CD4-positive, alpha-beta T cell treated with Interleukin-17A for 1 hour (primary cell): Measurements from ENCODE around the gene MLYCD.

Experiments
- DNase-seq: peaks from one replicate; pipeline ENCODE4 v3.0.0-alpha.2; 2020

MLYCD gene

DNA sequence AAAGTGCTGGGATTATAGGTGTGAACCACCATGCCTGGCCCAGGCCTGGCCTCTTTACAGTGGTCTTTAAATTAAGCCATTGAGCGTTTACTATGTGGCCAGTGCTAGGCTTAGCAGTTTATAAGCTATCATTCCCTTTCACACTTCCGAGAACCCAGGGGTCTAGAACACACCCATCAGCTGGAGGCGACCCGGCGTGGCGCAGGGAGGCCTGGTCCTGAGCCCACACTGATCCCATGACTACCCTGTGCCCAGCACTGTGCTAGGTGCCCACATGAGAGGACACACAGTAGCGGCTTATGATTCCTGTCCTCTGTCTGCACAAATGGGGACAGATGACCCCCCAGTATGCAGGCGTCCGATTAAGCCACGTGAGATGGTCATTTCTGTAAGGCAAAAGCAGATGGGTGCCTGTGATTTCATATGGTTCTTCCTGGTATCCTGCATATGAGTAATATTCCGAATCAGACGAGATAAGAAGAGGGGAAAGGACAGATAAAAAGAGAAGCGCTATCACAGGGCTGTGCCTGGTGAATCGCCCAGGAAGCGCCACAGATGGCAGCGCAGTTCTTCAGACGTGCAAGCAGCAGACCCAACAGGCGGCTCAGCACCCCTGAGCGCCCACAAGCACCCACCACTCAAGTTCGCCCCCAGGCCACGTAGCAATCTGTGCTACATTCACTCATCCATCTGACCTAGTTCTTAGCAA lies 59.4 kb downstream of the MLYCD start:
- DNase-seq: no peak

DNA sequence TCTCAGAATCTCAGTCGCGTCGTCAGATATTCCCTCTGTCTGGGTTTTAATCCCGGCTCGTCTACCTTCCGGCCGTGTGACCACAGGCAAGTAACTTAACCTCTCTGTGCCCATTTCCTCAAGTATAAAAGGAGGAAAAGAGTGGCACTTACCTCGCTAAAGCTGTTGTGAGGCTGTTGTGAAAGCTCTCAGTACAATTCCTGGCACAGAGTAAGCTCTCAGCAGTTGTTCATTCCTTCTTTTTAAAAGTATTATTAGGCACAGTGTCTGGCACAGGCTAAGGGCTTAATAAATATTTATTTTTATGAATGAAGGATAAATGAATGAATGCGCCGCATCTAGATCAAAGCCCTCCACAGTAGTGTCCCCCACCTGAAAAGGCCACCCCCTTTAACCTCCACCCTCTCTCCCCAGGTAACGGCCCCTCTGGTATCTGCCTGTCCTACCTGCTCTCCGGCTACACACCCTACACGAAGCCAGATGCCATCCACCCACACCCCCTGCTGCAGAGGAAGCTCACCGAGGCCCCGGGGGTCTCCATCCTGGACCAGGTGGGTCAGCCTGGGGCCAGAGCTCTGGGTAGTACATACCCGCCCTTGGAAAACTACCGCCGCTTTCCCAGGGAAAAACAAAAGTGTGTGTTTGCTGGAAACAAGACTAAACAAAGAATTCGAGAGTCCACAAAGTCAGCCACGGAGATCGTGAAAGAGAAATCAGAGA lies 60.1 kb downstream of the MLYCD start:
- no peak for DNase-seq

DNA sequence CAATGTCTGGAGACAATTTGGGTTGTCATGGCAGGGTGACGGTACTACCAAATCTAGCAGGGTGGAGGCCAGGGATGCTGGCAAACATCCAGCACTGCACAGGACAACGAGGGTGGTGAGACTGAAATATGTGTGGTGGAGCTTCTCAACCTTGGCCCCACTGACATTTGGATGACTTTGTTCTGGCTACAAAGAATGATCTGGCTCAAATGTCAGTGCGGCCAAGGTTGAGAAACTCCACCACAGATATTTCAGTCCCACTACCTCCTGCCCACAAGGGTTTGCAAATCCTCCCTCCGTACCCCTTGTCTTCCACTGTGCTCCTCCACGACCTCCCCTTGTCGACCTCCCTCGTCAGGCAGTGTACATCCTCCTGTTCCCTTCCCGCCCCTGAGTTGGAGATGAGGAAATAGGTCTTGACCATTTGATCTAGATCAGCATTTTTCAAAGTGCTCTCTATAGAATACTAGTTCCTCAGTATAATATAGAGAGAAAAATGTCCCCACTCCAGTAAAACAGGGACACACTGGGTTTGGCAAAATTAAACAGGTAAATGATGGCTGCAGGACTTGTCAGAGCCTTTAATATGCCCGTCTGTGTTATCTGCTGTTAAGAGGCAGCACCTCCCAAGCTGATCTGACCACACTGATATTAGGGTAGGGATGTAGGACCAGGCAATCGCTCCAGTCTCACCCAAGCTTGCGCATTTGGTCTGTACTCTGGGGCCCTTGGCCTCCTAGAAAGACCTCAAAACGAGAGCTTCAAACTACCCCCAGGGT lies 60.9 kb downstream of the MLYCD start:
- DNase-seq: no peak

DNA sequence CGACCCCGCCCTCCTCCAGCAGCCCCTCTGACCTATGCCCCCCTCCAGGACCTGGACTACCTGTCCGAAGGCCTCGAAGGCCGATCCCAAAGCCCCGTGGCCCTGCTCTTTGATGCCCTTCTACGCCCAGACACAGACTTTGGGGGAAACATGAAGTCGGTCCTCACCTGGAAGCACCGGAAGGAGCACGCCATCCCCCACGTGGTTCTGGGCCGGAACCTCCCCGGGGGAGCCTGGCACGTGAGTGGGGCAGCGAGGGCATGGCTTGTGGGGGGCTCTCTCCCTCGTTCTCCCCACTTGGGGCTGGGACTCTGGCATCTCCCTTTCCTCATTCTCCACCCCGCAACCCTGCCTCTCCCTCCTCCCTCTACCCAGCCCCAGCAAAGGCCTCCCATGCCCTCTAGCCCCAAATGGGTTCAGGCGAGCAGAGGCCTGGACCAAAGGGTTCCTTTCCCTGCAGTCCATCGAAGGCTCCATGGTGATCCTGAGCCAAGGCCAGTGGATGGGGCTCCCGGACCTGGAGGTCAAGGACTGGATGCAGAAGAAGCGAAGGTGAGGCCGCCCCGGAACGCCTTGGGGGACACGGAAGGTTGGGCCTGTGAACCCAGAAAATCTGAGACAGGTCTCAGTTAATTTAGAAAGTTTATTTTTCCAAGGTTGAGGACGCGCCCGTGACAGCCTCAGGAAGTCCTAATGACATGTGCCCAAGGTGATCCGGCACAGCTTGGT lies 61.8 kb downstream of the MLYCD start:
- DNase-seq: no peak

DNA sequence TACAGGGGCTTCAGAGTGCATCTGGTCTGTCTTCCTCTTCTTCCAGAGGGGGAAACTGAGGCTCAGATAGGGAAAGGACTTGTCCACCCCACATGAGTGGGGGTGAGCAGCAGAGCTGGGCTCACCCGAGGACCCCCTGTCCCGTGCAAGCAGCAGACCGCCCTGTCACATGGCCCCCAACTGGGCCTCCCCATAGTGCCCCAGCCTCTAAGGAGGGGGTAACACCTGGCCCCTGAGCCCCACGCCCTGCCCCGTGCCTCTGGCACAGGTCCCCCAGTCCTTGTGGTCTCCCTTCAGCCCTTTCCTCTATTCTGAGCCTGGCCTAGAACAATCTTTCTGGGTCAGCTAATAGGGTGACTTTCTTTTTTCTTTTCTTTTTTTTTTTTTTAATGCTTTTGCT lies 62.7 kb downstream of the MLYCD start:
- no peak for DNase-seq

DNA sequence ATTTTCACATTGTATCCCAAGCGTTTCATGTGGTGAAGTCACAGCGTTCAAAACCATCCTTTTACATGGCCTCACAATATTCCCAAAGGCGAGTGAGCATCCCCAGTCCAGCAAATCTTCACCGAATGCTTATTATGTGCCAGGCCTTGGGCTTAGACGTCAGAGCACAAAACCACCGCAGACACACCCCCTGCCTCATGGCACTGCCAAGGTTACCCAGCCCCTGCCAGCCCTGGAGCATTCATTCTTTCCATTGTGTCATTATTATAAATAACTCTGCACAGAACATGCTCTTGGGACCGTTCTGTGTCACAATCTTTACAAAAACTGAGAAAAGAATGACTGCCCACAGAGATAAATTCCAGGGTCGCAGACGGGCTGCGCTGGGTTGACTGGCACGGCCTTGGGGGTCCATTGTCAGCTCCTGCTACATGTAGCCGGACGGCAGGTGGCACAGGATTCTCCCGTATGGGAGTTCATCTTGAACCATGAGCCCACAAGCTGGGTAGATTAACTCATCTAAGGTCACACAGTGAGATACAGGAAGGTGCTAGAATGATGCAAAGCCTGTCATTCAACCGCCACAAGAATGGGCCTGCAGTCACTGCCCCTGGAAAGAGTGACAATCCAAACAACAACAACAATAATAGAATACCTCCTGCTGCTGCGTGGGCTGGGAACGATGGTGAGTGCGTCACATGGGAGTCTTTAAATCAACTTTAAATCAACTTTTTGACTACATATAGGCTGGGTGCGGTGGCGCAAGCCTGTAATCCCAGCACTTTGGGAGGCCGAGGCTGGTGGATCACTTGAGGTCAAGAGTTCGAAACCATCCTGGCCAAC lies 64.6 kb downstream of the MLYCD start:
- DNase-seq: no peak

DNA sequence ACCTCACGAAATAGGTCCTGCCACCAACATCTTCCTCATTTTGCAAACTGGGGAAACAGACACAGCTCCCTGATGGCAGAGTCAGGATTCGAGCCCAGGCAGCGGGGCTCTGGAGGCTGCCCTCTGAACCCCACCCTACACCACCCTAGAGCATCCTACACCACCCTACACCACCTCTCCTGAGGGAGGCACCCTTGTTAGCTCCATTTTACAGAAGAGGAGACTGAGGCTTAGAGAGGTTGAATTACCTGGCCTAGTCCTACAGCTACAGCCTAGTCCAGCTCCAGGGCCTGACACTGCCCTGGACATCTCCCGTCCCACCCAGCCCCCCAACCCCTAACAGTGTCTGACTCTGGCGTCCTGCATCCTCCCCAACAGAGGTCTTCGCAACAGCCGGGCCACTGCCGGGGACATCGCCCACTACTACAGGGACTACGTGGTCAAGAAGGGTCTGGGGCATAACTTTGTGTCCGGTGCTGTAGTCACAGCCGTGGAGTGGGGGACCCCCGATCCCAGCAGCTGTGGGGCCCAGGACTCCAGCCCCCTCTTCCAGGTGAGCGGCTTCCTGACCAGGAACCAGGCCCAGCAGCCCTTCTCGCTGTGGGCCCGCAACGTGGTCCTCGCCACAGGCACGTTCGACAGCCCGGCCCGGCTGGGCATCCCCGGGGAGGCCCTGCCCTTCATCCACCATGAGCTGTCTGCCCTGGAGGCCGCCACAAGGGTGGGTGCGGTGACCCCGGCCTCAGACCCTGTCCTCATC lies 65.9 kb downstream of the MLYCD start:
- DNase-seq: no peak

DNA sequence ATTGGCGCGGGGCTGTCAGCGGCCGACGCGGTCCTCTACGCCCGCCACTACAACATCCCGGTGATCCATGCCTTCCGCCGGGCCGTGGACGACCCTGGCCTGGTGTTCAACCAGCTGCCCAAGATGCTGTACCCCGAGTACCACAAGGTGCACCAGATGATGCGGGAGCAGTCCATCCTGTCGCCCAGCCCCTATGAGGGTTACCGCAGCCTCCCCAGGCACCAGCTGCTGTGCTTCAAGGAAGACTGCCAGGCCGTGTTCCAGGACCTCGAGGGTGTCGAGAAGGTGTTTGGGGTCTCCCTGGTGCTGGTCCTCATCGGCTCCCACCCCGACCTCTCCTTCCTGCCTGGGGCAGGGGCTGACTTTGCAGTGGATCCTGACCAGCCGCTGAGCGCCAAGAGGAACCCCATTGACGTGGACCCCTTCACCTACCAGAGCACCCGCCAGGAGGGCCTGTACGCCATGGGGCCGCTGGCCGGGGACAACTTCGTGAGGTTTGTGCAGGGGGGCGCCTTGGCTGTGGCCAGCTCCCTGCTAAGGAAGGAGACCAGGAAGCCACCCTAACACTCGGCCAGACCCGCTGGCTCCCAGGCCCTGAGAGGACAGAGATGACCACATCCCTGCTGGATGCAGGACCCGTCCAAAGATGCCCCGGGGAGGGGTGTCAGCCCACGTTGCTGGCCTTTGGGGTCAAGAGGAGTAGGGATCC lies 66.7 kb downstream of the MLYCD start:
- DNase-seq: no peak

DNA sequence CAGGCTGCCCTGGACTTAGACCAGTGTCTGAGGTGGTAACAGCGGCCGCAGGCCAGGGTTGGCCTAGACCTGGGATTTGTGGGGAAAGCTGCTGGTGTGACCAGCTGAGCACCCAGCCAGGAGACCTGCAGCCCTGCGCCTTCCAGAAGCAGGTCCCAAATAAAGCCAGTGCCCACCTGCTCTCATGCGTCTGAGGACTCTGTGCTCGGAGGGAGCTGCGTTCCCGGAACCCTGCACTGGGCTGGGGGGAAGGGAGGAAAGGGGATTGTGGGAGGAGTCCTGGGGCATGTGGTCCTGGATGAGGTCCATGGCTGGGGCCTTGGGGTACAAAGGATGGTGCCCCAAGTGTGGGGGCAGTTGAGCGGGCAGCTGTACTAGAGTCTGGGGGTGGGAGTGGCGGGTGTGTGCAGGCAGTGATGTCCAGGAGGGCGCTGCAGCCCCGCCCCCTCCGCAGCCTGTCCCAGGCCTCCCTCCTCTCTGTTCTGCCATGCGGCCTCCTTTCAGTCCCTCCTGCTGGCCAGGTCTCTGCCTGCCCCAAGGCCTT lies 67.3 kb downstream of the MLYCD start:
- DNase-seq: no peak

DNA sequence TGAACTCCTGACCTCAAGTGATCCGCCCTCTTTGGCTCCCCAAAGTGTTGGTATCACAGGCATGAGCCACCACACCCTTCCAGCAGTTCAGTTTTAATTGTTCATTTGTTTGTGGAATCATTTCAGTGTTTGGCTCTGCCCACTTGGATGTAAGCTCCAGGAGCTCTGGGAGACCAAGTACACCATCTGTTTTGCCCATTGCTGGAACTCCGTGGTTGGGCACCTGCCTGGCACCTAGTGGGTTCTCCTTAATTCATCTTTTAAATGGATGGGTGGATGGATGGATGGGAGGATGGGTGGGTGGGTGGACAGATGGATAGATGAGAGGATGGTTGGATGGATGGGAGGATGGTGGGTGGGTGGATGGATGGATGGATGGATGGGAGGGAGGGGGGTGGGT lies 68.2 kb downstream of the MLYCD start:
- DNase-seq: no peak

DNA sequence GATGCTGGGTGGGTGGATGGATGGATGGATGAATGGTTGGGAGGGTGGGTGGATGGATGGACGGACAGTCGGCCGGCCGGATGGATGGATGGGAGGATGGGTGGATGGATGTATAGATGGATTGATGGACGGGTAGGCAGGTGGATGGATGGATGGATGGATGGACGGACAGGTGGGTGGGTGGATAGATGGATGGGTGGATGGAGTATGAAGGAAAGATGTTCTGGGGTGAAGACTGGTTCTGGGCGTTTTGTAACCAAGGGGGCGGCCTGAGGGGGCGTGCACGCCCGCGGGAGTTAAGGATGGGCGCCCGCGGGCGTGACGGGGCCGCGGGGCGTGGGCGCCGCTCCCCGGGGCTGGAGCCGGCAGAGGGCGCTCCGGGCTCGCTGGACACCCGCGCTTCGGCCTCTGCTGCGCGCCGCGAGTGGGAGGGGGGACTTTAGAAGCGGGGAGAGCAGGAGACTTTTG lies 69.0 kb downstream of the MLYCD start, which contains the start of gene NECAB2:
Gene NECAB2, plus strand, starts transcription at position 407 of the 468 bp plus-strand sequence. CDS start 405 bp downstream, outside the sequence.
- DNase-seq: no peak

DNA sequence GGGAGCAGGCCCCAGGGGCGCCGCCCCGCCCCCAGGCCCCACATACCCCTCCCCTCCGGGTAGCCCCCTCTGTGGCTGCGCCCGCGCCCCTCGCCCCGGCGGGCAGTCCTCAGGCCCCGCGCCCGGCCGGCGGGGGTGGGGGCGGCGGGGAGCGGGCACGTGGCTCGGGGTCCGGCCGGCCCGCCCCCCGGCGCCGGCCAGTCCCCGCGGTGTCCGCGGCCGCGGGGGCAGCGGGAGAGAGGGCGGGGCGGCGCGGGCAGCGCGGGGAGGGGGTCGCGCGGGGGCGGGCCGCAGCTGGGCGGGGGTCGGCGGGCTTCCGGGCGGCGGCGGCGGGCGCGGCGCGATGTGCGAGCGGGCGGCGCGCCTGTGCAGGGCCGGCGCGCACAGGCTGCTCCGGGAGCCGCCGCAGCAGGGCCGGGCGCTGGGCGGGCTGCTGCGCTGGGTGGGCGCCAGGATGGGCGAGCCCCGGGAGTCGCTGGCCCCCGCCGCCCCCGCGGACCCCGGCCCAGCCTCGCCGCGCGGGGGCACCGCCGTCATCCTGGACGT lies 69.5 kb downstream of the MLYCD start:
- no peak for DNase-seq

DNA sequence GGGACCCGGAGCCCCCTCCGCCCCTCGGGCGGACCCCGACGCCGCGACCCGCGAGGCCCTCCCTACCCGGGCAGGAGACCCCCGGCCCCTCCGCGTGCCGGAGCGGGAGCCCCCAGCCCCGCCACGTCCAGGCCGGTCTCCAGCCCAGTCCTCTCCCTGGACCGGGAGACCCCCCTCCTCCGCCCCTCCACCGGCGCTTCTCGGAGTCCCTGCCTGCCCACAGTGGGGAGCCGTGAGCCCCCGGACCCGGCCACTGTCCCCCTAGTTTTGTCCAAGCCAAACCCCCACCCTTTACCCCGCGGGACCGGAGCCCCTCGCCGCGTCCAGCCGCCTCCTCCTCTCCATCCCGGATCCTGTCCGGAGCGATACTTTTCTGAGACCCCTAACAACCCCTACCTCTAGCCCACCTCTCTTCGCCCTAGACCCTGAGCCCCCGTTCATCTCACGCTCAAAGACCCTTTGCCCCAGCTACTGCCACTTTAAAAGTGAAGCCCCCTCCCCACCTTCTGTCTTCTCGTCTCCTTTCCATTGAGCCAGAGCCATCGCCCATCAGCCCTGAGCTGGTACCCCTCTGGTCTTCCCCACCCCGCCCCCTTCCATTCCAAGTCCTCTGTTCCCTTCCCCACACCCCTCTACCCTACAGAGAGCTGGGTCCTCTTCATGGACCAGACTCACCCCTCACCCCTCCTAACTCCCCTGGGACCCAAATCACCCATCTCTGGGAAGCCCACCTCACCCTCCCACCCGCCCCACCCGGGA lies 70.2 kb downstream of the MLYCD start:
- DNase-seq: no peak

DNA sequence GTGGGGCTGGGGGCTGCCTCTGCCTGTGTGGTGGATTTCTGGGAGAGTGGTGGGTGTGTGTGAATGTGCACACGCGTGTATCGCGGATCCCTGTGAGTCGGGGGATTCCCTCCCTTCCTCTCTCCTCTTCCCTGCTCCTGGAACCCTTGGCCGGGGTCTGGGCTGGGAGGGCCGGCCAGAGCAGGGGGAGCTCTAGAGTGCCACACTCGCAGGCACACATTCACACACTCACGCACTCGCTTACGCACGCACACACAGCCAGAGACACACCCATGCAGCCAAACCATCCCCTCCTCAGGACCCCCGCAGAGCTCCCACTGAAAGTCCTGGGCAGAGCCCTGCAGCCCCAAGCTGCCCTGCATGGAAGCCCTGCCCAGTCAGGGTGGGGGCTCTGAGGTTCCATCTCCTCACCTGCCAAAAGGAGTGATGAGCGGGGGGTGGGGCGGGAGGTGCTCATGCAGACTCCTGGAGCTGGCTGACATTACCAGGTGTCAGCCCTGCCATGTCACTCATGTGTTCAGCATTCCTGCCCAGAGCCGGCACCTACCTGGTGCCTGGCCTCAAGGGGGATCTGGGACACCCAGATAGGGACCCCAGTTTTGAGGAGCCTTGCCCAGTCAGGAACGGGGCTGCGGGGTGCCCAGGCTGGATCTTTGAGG lies 71.0 kb downstream of the MLYCD start:
- no peak for DNase-seq

DNA sequence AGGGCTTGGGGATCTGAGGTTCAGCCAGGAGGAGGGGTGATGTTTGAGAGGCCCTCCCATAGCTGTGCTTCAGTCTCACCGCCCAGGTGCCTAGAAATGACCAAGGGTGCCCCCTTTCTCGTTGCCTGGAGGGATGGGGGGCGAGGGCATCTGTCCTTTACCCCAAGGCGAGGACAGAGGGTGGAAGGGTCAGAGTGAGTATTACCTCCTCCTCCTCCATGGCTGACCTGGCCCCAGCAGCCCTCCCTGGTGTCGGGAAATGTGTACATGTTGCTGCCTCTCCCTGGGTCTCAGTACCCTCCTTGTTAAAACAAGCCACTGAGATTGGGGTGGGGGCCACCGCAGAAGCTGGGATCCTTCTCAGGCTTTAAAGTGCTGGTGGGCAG lies 71.5 kb downstream of the MLYCD start:
- no peak for DNase-seq

DNA sequence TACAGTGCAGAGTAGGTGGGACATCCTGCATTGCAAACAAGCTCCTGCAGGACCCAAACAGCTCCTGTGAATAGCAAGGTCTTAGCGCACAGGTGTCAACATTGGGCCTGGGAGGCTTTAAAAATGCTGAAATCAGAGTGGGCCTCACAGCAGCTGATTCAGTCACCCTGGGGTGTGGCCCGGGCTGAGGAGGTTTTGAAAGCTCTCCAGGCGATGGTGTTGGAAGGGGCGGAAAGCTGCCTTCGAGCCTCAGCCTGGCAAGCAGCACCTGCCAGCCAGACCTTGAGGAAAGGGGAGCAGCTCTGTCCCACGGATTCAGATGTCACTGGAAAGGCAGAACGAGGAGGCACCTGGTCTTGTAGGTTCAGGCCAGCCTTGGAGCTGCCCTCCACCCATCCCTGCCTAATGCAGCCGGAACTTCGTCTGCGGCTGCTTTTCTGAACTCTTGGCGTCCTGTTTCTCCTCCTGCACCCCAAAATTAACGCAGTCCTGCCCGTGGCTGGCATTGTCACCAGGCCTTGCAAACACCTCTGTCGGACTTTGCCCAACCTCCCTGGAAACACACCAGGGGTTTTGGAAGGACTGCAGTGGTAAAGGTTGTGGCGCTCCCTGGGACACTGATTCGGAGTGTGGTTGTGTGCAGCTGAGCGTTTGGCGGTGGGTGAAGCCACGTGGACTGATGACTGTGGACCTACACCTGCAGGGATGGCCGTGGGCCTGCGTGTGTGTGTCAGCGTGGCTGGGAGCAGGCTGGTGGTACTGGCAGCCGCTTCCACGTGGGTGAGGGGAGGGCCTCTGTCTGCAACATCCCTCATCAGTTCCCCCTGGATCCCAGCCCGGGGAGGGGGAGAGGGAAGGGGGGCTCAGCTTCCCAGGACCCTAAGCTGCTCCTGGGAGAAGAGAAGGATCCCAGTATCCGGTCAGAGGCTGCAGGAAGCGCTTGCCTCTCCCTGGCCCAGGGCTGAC lies 72.5 kb downstream of the MLYCD start:
- no peak for DNase-seq

DNA sequence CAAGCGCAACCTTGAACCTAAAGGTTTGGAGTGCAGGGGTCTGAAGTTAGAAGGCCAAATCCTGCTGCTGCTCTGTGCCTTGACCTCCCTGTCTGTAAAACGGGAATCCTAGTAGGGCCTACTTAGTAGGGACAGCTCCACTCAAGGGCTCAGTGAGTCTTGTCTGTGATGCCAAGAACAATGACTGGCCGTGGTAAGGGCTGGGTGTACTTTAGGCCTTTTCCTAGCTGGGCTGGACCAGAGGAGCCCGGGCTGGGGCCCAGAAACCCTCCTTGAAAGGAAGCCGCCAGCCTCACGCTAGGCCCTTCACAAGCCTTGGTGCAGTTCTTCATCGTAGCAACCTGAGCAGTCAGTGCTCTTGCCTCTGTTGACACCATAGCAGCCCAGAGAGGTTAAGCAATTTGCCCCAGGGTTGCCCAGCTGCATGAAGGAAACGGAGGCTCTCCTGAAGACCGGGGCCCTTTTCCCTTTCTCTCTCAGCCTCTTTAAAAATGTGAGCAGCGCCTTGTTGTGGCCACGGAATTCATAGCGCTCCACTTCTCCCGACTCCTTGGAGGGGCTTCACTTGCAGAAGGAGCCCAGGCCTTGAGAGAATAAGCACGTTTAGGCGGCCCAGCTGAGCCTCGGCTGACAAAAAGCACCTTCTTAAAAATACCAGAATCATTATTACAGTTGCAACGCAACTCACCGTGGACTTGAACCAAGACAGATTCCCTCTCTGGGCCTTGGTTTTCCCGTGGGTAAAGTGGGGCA lies 73.5 kb downstream of the MLYCD start:
- DNase-seq: no peak
